ENCODE results near the gene TP53TG5. TPM values are rescaled to one million over a fixed set of nuclear protein-coding genes. Genes with fewer than 3 reads are reported as not detected.

TP53TG5 gene
- total RNA-seq, 4 donors from 2014 or later: 1.9 TPM; not detected in 3

- H3K4me1 ChIP-seq: peaks cover 0 to 5% of the 10 kb centered on the region in 2 donors
Observed at GRCh38 chr20:45407783-45408645, 29.9 kb upstream of the TP53TG5 start, which contains the start of gene DBNDD2. TSS of gene DBNDD2 (plus strand) at chr20:45408289. CDS start at chr20:45408468, 179 bp downstream.

GRCh38 chr20:45407067-45407745 lies 29.1 kb upstream of the TP53TG5 start:
- DNase-seq: peak; percentile 53 to 62
- intact Hi-C loops (cut with DNase I; ENCODE audit: low total_unique reads): no loop called here

More at GRCh38 chr20:45407783-45408645, 29.9 kb upstream of the TP53TG5 start, which contains the start of gene DBNDD2:
- no peaks in the 10 kb centered on the region for H3K27me3 ChIP-seq
- intact Hi-C loops (cut with DNase I; ENCODE audit: low total_unique reads): no loop called here
- no peaks in the 10 kb centered on the region for H3K36me3 ChIP-seq
- peak within 1 kb of the TSS; percentile 70 to 74 for H3K4me3 ChIP-seq
- TF ChIP-seq CTCF (IDR thresholded peaks at IDR 0.05) (no peak), POLR2A (IDR thresholded peaks at IDR 0.05) (no peak)
- H3K27ac ChIP-seq: peak within 1 kb of the TSS; percentile 93 to 95
- H3K9me3 ChIP-seq: no peaks in the 10 kb centered on the region
- peak in 1 of 2 donors; percentile 30 for DNase-seq

GRCh38 chr20:45406260-45407066 lies 28.3 kb upstream of the TP53TG5 start:
- Histone ChIP-seq H3K27ac (peak overlapping the region; percentile 93 to 95), H3K9me3 (no peaks in the 10 kb centered on the region), H3K4me3 (peak overlapping the region; percentile 70 to 74), H3K36me3 (no peaks in the 10 kb centered on the region), H3K4me1 (peaks cover 0 to 5% of the 10 kb centered on the region in 2 donors), H3K27me3 (no peaks in the 10 kb centered on the region)
- peak; percentile 75 to 78 for DNase-seq
- peak in 1 of 2 donors; percentile 73 for TF ChIP-seq POLR2A (IDR thresholded peaks at IDR 0.05)
- TF ChIP-seq CTCF (IDR thresholded peaks at IDR 0.05): peak in 1 of 4 experiments; percentile 14
- intact Hi-C loops (cut with DNase I; ENCODE audit: low total_unique reads): no loop called here

More at GRCh38 chr20:45407067-45407745, 29.1 kb upstream of the TP53TG5 start:
- H3K27ac ChIP-seq: peak overlapping the region; percentile 93 to 95
- H3K9me3 ChIP-seq: no peaks in the 10 kb centered on the region
- peak overlapping the region; percentile 70 to 74 for H3K4me3 ChIP-seq
- no peaks in the 10 kb centered on the region for H3K27me3 ChIP-seq
- TF ChIP-seq POLR2A (IDR thresholded peaks at IDR 0.05): peak; percentile 7 to 57
- TF ChIP-seq CTCF (IDR thresholded peaks at IDR 0.05): no peak
- H3K36me3 ChIP-seq: no peaks in the 10 kb centered on the region
- H3K4me1 ChIP-seq: peaks cover 0 to 5% of the 10 kb centered on the region in 2 donors

GRCh38 chr20:45405571-45406259 lies 27.6 kb upstream of the TP53TG5 start:
- Histone ChIP-seq H3K4me3 (peak overlapping the region; percentile 70 to 74), H3K4me1 (peaks cover 0 to 5% of the 10 kb centered on the region in 2 donors), H3K36me3 (no peaks in the 10 kb centered on the region), H3K27ac (peak overlapping the region; percentile 93 to 95), H3K27me3 (no peaks in the 10 kb centered on the region), H3K9me3 (no peaks in the 10 kb centered on the region)
- TF ChIP-seq POLR2A (IDR thresholded peaks at IDR 0.05) (peak in 1 of 2 donors; percentile 5), CTCF (IDR thresholded peaks at IDR 0.05) (no peak)
- DNase-seq: peak; percentile 42 to 43
- intact Hi-C loops (cut with DNase I; ENCODE audit: low total_unique reads): no loop called here

Measured in uterus (tissue), 4 donors.